ENCODE data around the gene C4BPA. TPM values are rescaled to one million over a fixed set of nuclear protein-coding genes. Genes with fewer than 3 reads are reported as not detected.
A peak's percentile ranks its signal among the peaks of the same experiment; 100 is the strongest.

C4BPA gene
- polyA plus RNA-seq, 4 donors = 0.07 to 2.4 (median 0.22) TPM; not detected in 1

DNA sequence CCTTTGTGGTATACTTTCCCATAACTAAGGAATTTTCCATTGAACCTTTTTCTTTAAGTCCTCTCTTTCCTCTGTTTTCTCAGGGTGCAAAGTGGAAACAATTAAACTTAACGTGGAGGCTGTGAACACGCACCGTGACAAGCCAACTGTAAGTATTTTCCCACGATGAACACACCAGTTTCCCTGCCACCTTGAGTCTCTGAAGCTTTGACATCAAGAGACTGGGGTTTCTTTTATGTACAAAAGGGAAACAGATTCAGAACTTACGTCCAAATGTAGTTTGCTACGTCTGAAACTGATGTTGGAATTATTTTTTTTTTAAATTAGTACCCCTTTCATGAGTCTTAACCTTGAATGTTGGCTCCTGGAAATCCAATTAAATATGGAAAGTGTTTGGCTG, 32.6 kb upstream of the C4BPA start:
- no peaks in the 10 kb centered on the region for H3K27me3 ChIP-seq (ENCODE audit: control insufficient read depth in 3 of 3, insufficient read depth in 3 of 3, low read length in 3 of 3)
- peaks cover 0 to 23% (median 2%) of the 10 kb centered on the region in 3 donors for H3K4me1 ChIP-seq (ENCODE audit: control insufficient read depth in 3 of 3, insufficient read depth in 2 of 3, low read depth in 1 of 3, low read length in 2 of 3)
- 77 to 90% (median 79%) methylated on average over 6 of the region's 6 CpGs for WGBS, 3 donors
- no peak overlapping the region for H3K4me3 ChIP-seq (ENCODE audit: low read depth in 1 of 3, low read length in 3 of 3)
- FAIRE-seq = no peak
- no peak overlapping the region for H3K27ac ChIP-seq (ENCODE audit: low read depth in 1 of 3, low read length in 2 of 3)
- H3K36me3 ChIP-seq (ENCODE audit: control insufficient read depth in 3 of 3, insufficient read depth in 2 of 3, low read depth in 1 of 3, low read length in 3 of 3) = peaks cover 9 to 44% (median 19%) of the 10 kb centered on the region in 3 donors
- no peaks in the 10 kb centered on the region for H3K9me3 ChIP-seq (ENCODE audit: control insufficient read depth in 2 of 2, insufficient read depth in 1 of 2, low read depth in 1 of 2, low read length in 1 of 2)
- DNase-seq = no peak

DNA sequence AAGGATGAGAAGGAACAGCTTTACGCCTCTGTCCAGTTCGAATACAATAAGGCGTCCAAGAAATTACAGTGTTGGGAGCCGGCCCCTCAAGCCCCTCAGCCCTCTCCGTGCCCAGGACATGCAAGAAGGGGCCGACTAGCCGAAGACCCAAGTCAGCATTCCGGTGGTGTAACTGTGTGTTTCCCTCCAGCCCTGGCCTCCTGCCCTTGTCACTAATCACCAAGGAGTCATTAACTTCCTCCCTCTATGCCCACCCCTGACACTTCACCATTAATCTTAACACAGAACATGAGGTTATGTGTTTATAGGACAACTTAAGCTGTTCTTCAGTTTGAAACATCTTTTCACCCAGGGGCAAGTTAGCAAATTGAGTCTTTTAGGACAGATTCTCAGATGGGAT, 31.8 kb upstream of the C4BPA start:
- peaks cover 9 to 39% (median 19%) of the 10 kb centered on the region in 3 donors for H3K36me3 ChIP-seq (ENCODE audit: control insufficient read depth in 3 of 3, insufficient read depth in 2 of 3, low read depth in 1 of 3, low read length in 3 of 3)
- FAIRE-seq = no peak
- 85 to 95% (median 88%) methylated on average over 8 of the region's 8 CpGs for WGBS, 3 donors

DNA sequence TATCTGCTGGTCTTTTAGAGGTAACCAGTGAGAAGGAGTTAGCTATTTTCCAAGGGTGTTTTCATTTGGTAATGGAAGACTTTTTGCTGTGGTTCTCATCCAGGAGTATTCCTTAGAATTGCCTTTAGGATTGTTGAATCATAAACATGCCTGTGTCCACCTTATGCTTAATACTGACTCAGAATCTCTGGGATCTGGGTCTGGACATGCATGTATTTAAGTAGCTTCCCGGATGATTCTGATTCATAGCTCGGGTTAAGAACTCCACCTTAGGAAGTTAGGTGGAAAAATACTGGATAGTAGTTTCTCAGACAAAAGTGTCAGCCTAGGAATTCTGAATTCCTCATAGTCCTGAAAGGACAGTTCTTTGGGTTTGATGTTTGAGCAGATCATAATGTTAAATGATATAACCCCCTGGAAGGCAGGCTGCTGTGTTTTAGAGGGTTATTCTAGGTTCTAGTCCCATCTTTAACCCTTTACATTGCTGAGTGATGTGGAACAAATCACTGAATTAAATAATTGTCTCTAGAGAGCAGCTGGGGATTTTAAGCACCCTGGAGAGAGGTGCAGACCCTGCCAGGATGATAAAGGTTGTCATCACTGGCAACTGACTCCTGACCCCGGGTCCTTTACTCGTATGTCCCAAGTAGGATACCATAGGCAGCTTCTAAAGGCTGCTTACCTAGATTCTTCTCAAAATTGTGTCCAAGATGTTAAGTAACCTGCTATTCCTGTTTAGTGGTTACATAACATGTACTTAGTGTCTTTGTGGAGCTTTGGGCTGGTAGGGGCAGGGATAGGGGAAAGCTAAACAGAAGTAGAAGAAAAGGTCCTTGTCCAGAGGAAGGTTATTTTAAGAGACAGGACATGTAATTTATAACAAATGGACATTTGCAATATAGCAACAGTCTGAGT, 29.9 kb upstream of the C4BPA start:
- H3K4me1 ChIP-seq (ENCODE audit: control insufficient read depth in 3 of 3, insufficient read depth in 2 of 3, low read depth in 1 of 3, low read length in 2 of 3) = peaks cover 0 to 5% (median 0%) of the 10 kb centered on the region in 3 donors
- no peak overlapping the region for H3K27ac ChIP-seq (ENCODE audit: low read depth in 1 of 3, low read length in 2 of 3)
- H3K9me3 ChIP-seq (ENCODE audit: control insufficient read depth in 2 of 2, insufficient read depth in 1 of 2, low read depth in 1 of 2, low read length in 1 of 2) = no peaks in the 10 kb centered on the region
- 76 to 86% (median 84%) methylated on average over 4 of the region's 4 CpGs for WGBS, 3 donors
- no peaks in the 10 kb centered on the region for H3K27me3 ChIP-seq (ENCODE audit: control insufficient read depth in 3 of 3, insufficient read depth in 3 of 3, low read length in 3 of 3)
- H3K36me3 ChIP-seq (ENCODE audit: control insufficient read depth in 3 of 3, insufficient read depth in 2 of 3, low read depth in 1 of 3, low read length in 3 of 3) = peaks cover 6 to 34% (median 24%) of the 10 kb centered on the region in 3 donors
- no peak overlapping the region for H3K4me3 ChIP-seq (ENCODE audit: low read depth in 1 of 3, low read length in 3 of 3)
- FAIRE-seq (no peak), DNase-seq (no peak)

More for the DNA sequence above, 31.8 kb upstream of the C4BPA start:
- no peak for DNase-seq
- Histone ChIP-seq H3K9me3 (ENCODE audit: control insufficient read depth in 2 of 2, insufficient read depth in 1 of 2, low read depth in 1 of 2, low read length in 1 of 2) (no peaks in the 10 kb centered on the region), H3K4me3 (ENCODE audit: low read depth in 1 of 3, low read length in 3 of 3) (no peak overlapping the region), H3K27ac (ENCODE audit: low read depth in 1 of 3, low read length in 2 of 3) (no peak overlapping the region), H3K4me1 (ENCODE audit: control insufficient read depth in 3 of 3, insufficient read depth in 2 of 3, low read depth in 1 of 3, low read length in 2 of 3) (peaks cover 0 to 16% (median 0%) of the 10 kb centered on the region in 3 donors), H3K27me3 (ENCODE audit: control insufficient read depth in 3 of 3, insufficient read depth in 3 of 3, low read length in 3 of 3) (no peaks in the 10 kb centered on the region)

- Histone ChIP-seq H3K9me3 (ENCODE audit: control insufficient read depth in 2 of 2, insufficient read depth in 1 of 2, low read depth in 1 of 2, low read length in 1 of 2) (no peaks in the 10 kb centered on the region), H3K27ac (ENCODE audit: low read depth in 1 of 3, low read length in 2 of 3) (no peak overlapping the region), H3K27me3 (ENCODE audit: control insufficient read depth in 3 of 3, insufficient read depth in 3 of 3, low read length in 3 of 3) (no peaks in the 10 kb centered on the region), H3K36me3 (ENCODE audit: control insufficient read depth in 3 of 3, insufficient read depth in 2 of 3, low read depth in 1 of 3, low read length in 3 of 3) (peaks cover 6 to 30% (median 15%) of the 10 kb centered on the region in 3 donors), H3K4me3 (ENCODE audit: low read depth in 1 of 3, low read length in 3 of 3) (no peak overlapping the region), H3K4me1 (ENCODE audit: control insufficient read depth in 3 of 3, insufficient read depth in 2 of 3, low read depth in 1 of 3, low read length in 2 of 3) (peaks cover 0 to 5% (median 0%) of the 10 kb centered on the region in 3 donors)
- DNase-seq (no peak), FAIRE-seq (no peak)
- WGBS, 3 donors = 55 to 69% (median 63%) methylated on average over 5 of the region's 5 CpGs
Measured at GRCh38 chr1:207076181-207076955, 27.7 kb upstream of the C4BPA start.

DNA sequence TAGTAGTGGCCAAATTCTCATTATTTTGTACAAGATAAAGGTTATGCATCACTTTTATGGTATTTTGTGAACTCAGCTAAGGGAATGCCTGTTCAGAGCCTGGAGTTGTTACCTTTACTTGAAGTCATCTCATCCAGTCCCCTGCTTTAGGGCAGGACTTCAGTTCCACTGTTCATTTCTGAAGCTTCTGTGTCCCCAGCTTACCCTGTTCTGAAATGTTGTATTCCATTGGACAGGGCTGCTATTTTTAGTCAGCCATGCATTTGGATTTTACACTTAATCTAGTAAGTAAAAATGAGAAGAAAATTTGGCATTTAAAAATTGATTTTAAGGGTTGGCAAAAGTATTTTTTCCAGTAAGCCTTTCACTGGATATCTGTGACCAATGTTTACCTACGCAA, 27.0 kb upstream of the C4BPA start:
- no peak for DNase-seq
- 89 to 97% (median 93%) methylated on average over 1 of the region's 1 CpG for WGBS, 3 donors
- H3K9me3 ChIP-seq (ENCODE audit: control insufficient read depth in 2 of 2, insufficient read depth in 1 of 2, low read depth in 1 of 2, low read length in 1 of 2) = no peaks in the 10 kb centered on the region
- no peaks in the 10 kb centered on the region for H3K27me3 ChIP-seq (ENCODE audit: control insufficient read depth in 3 of 3, insufficient read depth in 3 of 3, low read length in 3 of 3)
- no peak overlapping the region for H3K27ac ChIP-seq (ENCODE audit: low read depth in 1 of 3, low read length in 2 of 3)
- H3K4me3 ChIP-seq (ENCODE audit: low read depth in 1 of 3, low read length in 3 of 3) = no peak overlapping the region
- H3K4me1 ChIP-seq (ENCODE audit: control insufficient read depth in 3 of 3, insufficient read depth in 2 of 3, low read depth in 1 of 3, low read length in 2 of 3) = peaks cover 0 to 5% (median 0%) of the 10 kb centered on the region in 3 donors
- H3K36me3 ChIP-seq (ENCODE audit: control insufficient read depth in 3 of 3, insufficient read depth in 2 of 3, low read depth in 1 of 3, low read length in 3 of 3) = peaks cover 6 to 27% (median 14%) of the 10 kb centered on the region in 3 donors
- FAIRE-seq = no peak

GRCh38 chr1:207077470-207078377, 26.3 kb upstream of the C4BPA start:
- Histone ChIP-seq H3K9me3 (ENCODE audit: control insufficient read depth in 2 of 2, insufficient read depth in 1 of 2, low read depth in 1 of 2, low read length in 1 of 2) (no peaks in the 10 kb centered on the region), H3K27me3 (ENCODE audit: control insufficient read depth in 3 of 3, insufficient read depth in 3 of 3, low read length in 3 of 3) (no peaks in the 10 kb centered on the region), H3K4me1 (ENCODE audit: control insufficient read depth in 3 of 3, insufficient read depth in 2 of 3, low read depth in 1 of 3, low read length in 2 of 3) (peaks cover 0 to 5% (median 0%) of the 10 kb centered on the region in 3 donors), H3K4me3 (ENCODE audit: low read depth in 1 of 3, low read length in 3 of 3) (no peak overlapping the region), H3K27ac (ENCODE audit: low read depth in 1 of 3, low read length in 2 of 3) (peak overlapping the region in 1 of 3 donors; percentile 20), H3K36me3 (ENCODE audit: control insufficient read depth in 3 of 3, insufficient read depth in 2 of 3, low read depth in 1 of 3, low read length in 3 of 3) (peaks cover 6 to 20% (median 14%) of the 10 kb centered on the region in 3 donors)
- FAIRE-seq (no peak), DNase-seq (peak; percentile 90 to 92)
- 34 to 45% (median 40%) methylated on average over 6 of the region's 6 CpGs for WGBS, 3 donors

- FAIRE-seq (no peak), DNase-seq (no peak)
- H3K27ac ChIP-seq (ENCODE audit: low read depth in 1 of 3, low read length in 2 of 3) = no peak overlapping the region
- H3K27me3 ChIP-seq (ENCODE audit: control insufficient read depth in 3 of 3, insufficient read depth in 3 of 3, low read length in 3 of 3) = no peaks in the 10 kb centered on the region
- H3K4me1 ChIP-seq (ENCODE audit: control insufficient read depth in 3 of 3, insufficient read depth in 2 of 3, low read depth in 1 of 3, low read length in 2 of 3) = peaks cover 0 to 5% (median 0%) of the 10 kb centered on the region in 3 donors
- no peak overlapping the region for H3K4me3 ChIP-seq (ENCODE audit: low read depth in 1 of 3, low read length in 3 of 3)
- H3K36me3 ChIP-seq (ENCODE audit: control insufficient read depth in 3 of 3, insufficient read depth in 2 of 3, low read depth in 1 of 3, low read length in 3 of 3) = peaks cover 3 to 16% (median 14%) of the 10 kb centered on the region in 3 donors
- H3K9me3 ChIP-seq (ENCODE audit: control insufficient read depth in 2 of 2, insufficient read depth in 1 of 2, low read depth in 1 of 2, low read length in 1 of 2) = no peaks in the 10 kb centered on the region
- WGBS, 3 donors = 84 to 90% (median 86%) methylated on average over 10 to 11 of the region's 11 CpGs
Measured at GRCh38 chr1:207078578-207079132, 25.4 kb upstream of the C4BPA start.
